PC-9 (cell line): ENCODE measurements around the gene ORC5. TPM values are rescaled to one million over a fixed set of nuclear protein-coding genes. Genes with fewer than 3 reads are reported as not detected.

ENCODE experiments used
- BruUV-seq: library from RNA; stranded (reverse); fragments of 400-500 nt; replicated peaks from 2 replicates; lab custom pipeline; 2021; lab: Mats Ljungman, UMichigan
- CTCF ChIA-PET: fragments of 300-600 bp; sonication (Branson Sonifier 250); formaldehyde crosslinking; loops from one replicate; lab custom pipeline; 2022; ENCODE audit warnings: antibody characterized with exemption; lab: Charles Lee
- POLR2A ChIA-PET: fragments of 300-600 bp; sonication (Branson Sonifier 250); formaldehyde crosslinking; loops from one replicate; lab custom pipeline; 2022; ENCODE audit warnings: antibody characterized with exemption; ENCODE audit not compliant: unreplicated experiment; lab: Charles Lee
- DNase-seq, 2 experiments: peaks; one replicate each; pipeline versions ENCODE4 v3.0.0 to v3.0.0-alpha.2; 2015 to 2022; ENCODE audit warnings: mixed read lengths in 1 of 2
- H2AFZ ChIP-seq: fragments of 200-600 bp; sonication (generic); 2 replicates; pipeline ENCODE4 v1.8.1; 2017; ENCODE audit warnings: antibody characterized with exemption
- H3F3A ChIP-seq: fragments of 200-600 bp; sonication (generic); 2 replicates; pipeline ENCODE4 v1.8.1; 2017; ENCODE audit warnings: antibody characterized with exemption, mild to moderate bottlenecking, low read depth; ENCODE audit not compliant: insufficient read depth
- H3K27ac ChIP-seq: fragments of 200-600 bp; sonication (generic); 2 replicates; pipeline ENCODE4 v1.6.1; 2016; ENCODE audit warnings: mixed run types
- H3K27me3 ChIP-seq: fragments of 200-600 bp; sonication (generic); 2 replicates; pipeline ENCODE4 v1.6.1; 2016; ENCODE audit warnings: low read depth, mixed run types; ENCODE audit not compliant: insufficient read depth
- H3K36me3 ChIP-seq: fragments of 200-600 bp; sonication (generic); 2 replicates; pipeline ENCODE4 v1.6.1; 2016; ENCODE audit warnings: low read depth, mixed run types
- H3K4me1 ChIP-seq: fragments of 200-600 bp; sonication (generic); replicated peaks from 2 replicates; pipeline ENCODE4 v1.6.1; 2016; ENCODE audit warnings: mixed run types; ENCODE audit not compliant: insufficient read depth
- H3K4me2 ChIP-seq: fragments of 200-600 bp; sonication (generic); 2 replicates; pipeline ENCODE4 v1.6.1; 2017; ENCODE audit warnings: mixed run types
- H3K4me3 ChIP-seq: fragments of 200-600 bp; sonication (generic); 2 replicates; pipeline ENCODE4 v1.6.1; 2016; ENCODE audit warnings: mixed run types
- H3K79me2 ChIP-seq: fragments of 200-600 bp; sonication (generic); 2 replicates; pipeline ENCODE4 v1.6.1; 2017; ENCODE audit warnings: low read depth, mixed run types
- H3K9me2 ChIP-seq: fragments of 200-600 bp; sonication (generic); 2 replicates; pipeline ENCODE4 v1.8.1; 2017; ENCODE audit warnings: mild to moderate bottlenecking; ENCODE audit not compliant: insufficient read depth
- H3K9me3 ChIP-seq: fragments of 200-600 bp; sonication (generic); 2 replicates; pipeline ENCODE4 v1.8.1; 2016; ENCODE audit warnings: low read depth; ENCODE audit not compliant: insufficient read depth
- H4K20me1 ChIP-seq: fragments of 200-600 bp; sonication (generic); 2 replicates; pipeline ENCODE4 v1.8.1; 2017; ENCODE audit not compliant: insufficient read depth
- CTCF ChIP-seq: fragments of 200-600 bp; sonication (generic); conservative IDR thresholded peaks from 2 replicates; pipeline ENCODE4 v1.6.1; 2017; ENCODE audit warnings: mixed run types, antibody characterized with exemption, mild to moderate bottlenecking, moderate library complexity
- EZH2 ChIP-seq: fragments of 200-600 bp; sonication (generic); IDR thresholded peaks from 2 replicates; pipeline ENCODE4 v1.8.0; 2017; ENCODE audit warnings: antibody characterized with exemption, low read depth
- intact Hi-C: fragments of 100-400 bp; cut with micrococcal nuclease; formaldehyde crosslinking; loops from one replicate; pipeline ENCODE4 v1.10.0; 2022; ENCODE audit not compliant: unreplicated experiment
- total RNA-seq: library from RNA; stranded (reverse); gene quantifications from 2 replicates; pipeline ENCODE4 v1.2.3, GENCODE V29; 2021

ORC5 gene
- total RNA-seq, 1 experiment from 2014 or later, result 22.9 TPM

GRCh38 chr7:104123786-104124185 is 84.0 kb downstream of the ORC5 start:
- H3F3A ChIP-seq, result no peaks in the 10 kb centered on the region
- CTCF ChIA-PET, result no interaction called here
- no peaks in the 10 kb centered on the region for H3K9me2 ChIP-seq
- H3K4me3 ChIP-seq, result no peak overlapping the region
- no TSS peak for BruUV-seq
- no peak overlapping the region for H3K27ac ChIP-seq
- H4K20me1 ChIP-seq, result no peaks in the 10 kb centered on the region
- TF ChIP-seq EZH2 (no peak), CTCF (no peak)
- no peak overlapping the region for H3K4me2 ChIP-seq
- POLR2A ChIA-PET, result no interaction called here
- no peaks in the 10 kb centered on the region for H3K79me2 ChIP-seq
- H3K27me3 ChIP-seq, result no peaks in the 10 kb centered on the region
- intact Hi-C loops, result no loop called here
- DNase-seq, result no peak
- H3K36me3 ChIP-seq, result no peaks in the 10 kb centered on the region
- H3K9me3 ChIP-seq, result no peaks in the 10 kb centered on the region
- H3K4me1 ChIP-seq, result no peaks in the 10 kb centered on the region
- H2AFZ ChIP-seq, result no peak overlapping the region

GRCh38 chr7:104113788-104114187 is 94.0 kb downstream of the ORC5 start:
- Histone ChIP-seq H3K4me3 (no peak overlapping the region), H3K36me3 (no peaks in the 10 kb centered on the region), H3K27me3 (peaks cover 7% of the 10 kb centered on the region; the same call in 1 of the 2 replicates), H3K9me2 (no peaks in the 10 kb centered on the region), H2AFZ (no peak overlapping the region), H4K20me1 (no peaks in the 10 kb centered on the region), H3K4me1 (no peaks in the 10 kb centered on the region), H3K79me2 (no peaks in the 10 kb centered on the region), H3K4me2 (no peak overlapping the region), H3K27ac (no peak overlapping the region), H3F3A (no peaks in the 10 kb centered on the region), H3K9me3 (no peaks in the 10 kb centered on the region)
- DNase-seq, result no peak
- no peak for TF ChIP-seq CTCF
- no peak for TF ChIP-seq EZH2
- ChIA-PET CTCF (no interaction called here), POLR2A (no interaction called here)
- intact Hi-C loops, result no loop called here
- no TSS peak for BruUV-seq

- intact Hi-C loops, result no loop called here
- Histone ChIP-seq H3K9me2 (no peaks in the 10 kb centered on the region), H3K79me2 (no peaks in the 10 kb centered on the region), H4K20me1 (no peaks in the 10 kb centered on the region), H3K4me3 (no peak overlapping the region), H3K36me3 (no peaks in the 10 kb centered on the region), H2AFZ (no peak overlapping the region), H3K27me3 (peaks cover 7% of the 10 kb centered on the region; the same call in 1 of the 2 replicates), H3F3A (no peaks in the 10 kb centered on the region), H3K9me3 (no peaks in the 10 kb centered on the region), H3K27ac (no peak overlapping the region), H3K4me1 (no peaks in the 10 kb centered on the region), H3K4me2 (no peak overlapping the region)
- ChIA-PET POLR2A (no interaction called here), CTCF (no interaction called here)
- no peak for DNase-seq
- BruUV-seq, result no TSS peak
- TF ChIP-seq EZH2 (no peak), CTCF (no peak)
These were observed 95.2 kb downstream of the ORC5 start for GRCh38 chr7:104112623-104113022.
